ENCODE data around the gene HES6.

- TF ChIP-seq, protein P1, sequence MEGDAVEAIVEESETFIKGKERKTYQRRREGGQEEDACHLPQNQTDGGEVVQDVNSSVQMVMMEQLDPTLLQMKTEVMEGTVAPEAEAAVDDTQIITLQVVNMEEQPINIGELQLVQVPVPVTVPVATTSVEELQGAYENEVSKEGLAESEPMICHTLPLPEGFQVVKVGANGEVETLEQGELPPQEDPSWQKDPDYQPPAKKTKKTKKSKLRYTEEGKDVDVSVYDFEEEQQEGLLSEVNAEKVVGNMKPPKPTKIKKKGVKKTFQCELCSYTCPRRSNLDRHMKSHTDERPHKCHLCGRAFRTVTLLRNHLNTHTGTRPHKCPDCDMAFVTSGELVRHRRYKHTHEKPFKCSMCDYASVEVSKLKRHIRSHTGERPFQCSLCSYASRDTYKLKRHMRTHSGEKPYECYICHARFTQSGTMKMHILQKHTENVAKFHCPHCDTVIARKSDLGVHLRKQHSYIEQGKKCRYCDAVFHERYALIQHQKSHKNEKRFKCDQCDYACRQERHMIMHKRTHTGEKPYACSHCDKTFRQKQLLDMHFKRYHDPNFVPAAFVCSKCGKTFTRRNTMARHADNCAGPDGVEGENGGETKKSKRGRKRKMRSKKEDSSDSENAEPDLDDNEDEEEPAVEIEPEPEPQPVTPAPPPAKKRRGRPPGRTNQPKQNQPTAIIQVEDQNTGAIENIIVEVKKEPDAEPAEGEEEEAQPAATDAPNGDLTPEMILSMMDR (IDR thresholded peaks at IDR 0.05): no peak
- TF ChIP-seq ZFX (IDR thresholded peaks at IDR 0.05; ENCODE audit: borderline replicate concordance): no peak
Measured at GRCh38 chr2:238228700-238229099, 11.1 kb downstream of the HES6 start.

Measured in 22Rv1 (cell line).